WERI-Rb-1 (cell line): Measurements from ENCODE around the gene DNAJA2.

Experiments
- DNase-seq: peaks from one replicate; pipeline ENCODE4 v3.0.0-alpha.2; 2020
- H3K27ac ChIP-seq: fragments of 250-450 bp; sonication (Bioruptor Pico); 2 replicates; pipeline ENCODE4 v1.5.1; 2020; ENCODE audit warnings: mild to moderate bottlenecking, moderate library complexity
- H3K27me3 ChIP-seq: fragments of 250-450 bp; sonication (Bioruptor Pico); 2 replicates; pipeline ENCODE4 v1.5.1; 2021; ENCODE audit warnings: mild to moderate bottlenecking, low read depth, moderate library complexity; ENCODE audit not compliant: insufficient read depth, severe bottlenecking
- H3K36me3 ChIP-seq: fragments of 250-450 bp; sonication (Bioruptor Pico); 2 replicates; pipeline ENCODE4 v1.5.1; 2020; ENCODE audit warnings: mild to moderate bottlenecking, moderate library complexity
- H3K4me3 ChIP-seq: 2 replicates; pipeline ENCODE4 v1.5.1; 2011; ENCODE audit warnings: low read depth, mild to moderate bottlenecking, control low read depth, low read length
- H3K9me3 ChIP-seq: fragments of 250-450 bp; sonication (Bioruptor Pico); 2 replicates; pipeline ENCODE4 v1.5.1; 2021; ENCODE audit warnings: mild to moderate bottlenecking, moderate library complexity; ENCODE audit not compliant: severe bottlenecking
- TF ChIP-seq, protein P1 (sequence below): IDR thresholded peaks from 2 replicates; pipeline ENCODE4 v1.5.1; 2011; ENCODE audit warnings: low read depth, mild to moderate bottlenecking, control low read depth, inconsistent platforms, low read length

The DNAJA2 gene

DNA sequence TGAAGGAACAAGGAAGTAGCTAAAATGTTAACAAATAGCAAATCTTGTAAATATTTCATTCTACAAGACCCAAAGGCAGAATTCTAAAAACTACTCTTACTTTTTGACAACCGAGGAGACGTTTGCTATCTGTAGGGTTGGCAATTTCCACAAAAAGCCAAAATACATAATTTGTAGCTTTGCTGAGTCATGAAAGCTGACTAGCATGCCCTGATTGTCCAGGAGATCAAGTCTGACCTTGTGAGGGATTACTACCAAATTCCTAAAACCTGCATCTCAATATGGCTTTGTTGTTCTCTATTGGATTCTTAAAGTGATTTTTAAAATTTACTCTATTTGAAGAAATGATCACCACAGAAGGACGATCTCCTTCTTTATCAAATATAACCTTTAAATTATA lies 10.8 kb downstream of the DNAJA2 start:
- Histone ChIP-seq H3K27ac (no peak overlapping the region), H3K9me3 (no peaks in the 10 kb centered on the region), H3K4me3 (no peak overlapping the region), H3K27me3 (no peaks in the 10 kb centered on the region), H3K36me3 (peaks cover 93% of the 10 kb centered on the region)
- DNase-seq: no peak
- TF ChIP-seq, protein P1, sequence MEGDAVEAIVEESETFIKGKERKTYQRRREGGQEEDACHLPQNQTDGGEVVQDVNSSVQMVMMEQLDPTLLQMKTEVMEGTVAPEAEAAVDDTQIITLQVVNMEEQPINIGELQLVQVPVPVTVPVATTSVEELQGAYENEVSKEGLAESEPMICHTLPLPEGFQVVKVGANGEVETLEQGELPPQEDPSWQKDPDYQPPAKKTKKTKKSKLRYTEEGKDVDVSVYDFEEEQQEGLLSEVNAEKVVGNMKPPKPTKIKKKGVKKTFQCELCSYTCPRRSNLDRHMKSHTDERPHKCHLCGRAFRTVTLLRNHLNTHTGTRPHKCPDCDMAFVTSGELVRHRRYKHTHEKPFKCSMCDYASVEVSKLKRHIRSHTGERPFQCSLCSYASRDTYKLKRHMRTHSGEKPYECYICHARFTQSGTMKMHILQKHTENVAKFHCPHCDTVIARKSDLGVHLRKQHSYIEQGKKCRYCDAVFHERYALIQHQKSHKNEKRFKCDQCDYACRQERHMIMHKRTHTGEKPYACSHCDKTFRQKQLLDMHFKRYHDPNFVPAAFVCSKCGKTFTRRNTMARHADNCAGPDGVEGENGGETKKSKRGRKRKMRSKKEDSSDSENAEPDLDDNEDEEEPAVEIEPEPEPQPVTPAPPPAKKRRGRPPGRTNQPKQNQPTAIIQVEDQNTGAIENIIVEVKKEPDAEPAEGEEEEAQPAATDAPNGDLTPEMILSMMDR: no peak

DNA sequence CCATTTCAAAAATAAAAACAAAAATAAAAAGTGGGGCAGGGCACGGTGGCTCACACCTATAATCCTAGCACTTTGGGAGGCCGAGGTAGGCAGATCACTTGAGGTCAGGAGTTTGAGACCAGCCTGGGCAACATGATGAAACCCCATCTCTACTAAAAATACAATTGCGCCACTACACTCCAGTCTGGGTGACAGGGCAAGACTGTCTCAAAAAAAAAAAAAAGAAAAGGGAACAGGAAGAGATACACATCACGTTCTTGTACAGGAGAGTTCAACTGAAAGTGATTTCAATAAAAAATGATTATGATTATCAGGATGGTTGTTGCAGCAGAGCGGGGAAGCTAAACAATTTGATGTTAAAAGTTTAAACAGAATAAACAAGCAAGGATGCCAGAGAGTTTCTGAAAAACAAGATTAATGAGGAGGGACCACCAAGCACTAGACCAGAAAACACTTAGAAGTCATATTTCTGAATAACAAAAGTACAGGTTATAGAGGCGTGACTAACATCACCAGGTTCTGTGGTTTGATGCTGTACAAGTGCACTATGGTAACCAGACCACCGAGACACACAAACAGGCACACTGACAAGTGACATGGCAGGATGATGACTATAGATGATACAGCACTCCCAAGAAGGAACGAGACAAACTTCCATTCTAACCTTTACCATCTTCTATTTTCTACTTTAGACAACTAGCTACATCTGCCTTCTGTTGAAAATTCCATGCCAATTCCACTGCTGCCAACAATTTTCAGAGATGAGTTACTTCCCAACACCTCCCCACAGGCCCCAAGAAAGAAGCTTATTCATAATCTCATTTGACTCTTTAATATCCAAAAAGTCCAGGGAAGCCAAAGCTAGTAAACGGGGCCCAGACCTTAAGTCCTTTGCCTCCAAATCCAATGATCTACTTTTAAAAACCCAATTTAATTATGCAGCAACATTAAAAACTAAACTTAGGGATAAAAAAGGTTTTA lies 11.8 kb downstream of the DNAJA2 start:
- Histone ChIP-seq H3K36me3 (peaks cover 92% of the 10 kb centered on the region), H3K27ac (no peak overlapping the region), H3K4me3 (no peak overlapping the region), H3K9me3 (no peaks in the 10 kb centered on the region), H3K27me3 (no peaks in the 10 kb centered on the region)
- TF ChIP-seq, protein P1: no peak
- DNase-seq: no peak

DNA sequence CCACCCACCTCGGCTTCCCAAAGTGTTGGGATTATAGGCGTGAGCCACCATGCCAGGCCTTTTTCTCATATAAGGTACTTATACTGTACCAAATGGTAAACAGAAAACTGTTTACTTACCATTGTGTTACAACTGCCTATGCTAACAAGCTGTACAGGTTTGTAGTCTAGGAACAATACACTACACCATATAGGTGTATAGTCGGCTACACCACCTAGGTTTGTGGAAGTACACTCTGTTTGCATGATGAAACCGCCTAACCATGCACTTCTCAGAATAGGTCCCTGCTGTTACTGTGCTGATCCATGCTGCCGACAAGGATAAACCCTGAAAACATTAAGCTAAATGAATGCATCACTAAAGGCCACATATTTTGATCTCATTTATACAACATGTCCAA lies 18.9 kb downstream of the DNAJA2 start:
- H3K4me3 ChIP-seq: no peak overlapping the region
- H3K27me3 ChIP-seq: no peaks in the 10 kb centered on the region
- no peaks in the 10 kb centered on the region for H3K9me3 ChIP-seq
- TF ChIP-seq, protein P1: no peak
- DNase-seq: no peak
- H3K27ac ChIP-seq: no peak overlapping the region
- peaks cover 45% of the 10 kb centered on the region for H3K36me3 ChIP-seq

DNA sequence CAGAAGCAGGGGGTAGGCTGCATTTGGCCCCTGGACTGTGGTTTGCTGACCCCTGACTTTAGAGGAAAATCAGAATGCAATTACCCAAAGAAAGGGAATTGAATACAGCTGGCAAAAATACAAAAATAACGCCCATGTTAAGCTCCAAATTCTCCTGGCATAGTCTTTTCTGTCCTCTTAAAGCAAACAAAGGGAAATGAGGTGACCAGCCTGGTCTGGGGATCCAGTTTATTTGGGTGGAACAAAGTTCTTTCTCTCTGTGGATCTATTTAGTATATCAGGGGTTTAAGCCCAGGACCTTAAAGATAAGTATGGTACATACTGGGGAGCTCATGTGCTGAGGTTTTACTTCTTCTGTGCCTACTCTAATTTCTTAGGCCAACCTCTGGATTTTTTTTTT lies 23.5 kb downstream of the DNAJA2 start:
- Histone ChIP-seq H3K36me3 (peaks cover 9% of the 10 kb centered on the region), H3K4me3 (no peak overlapping the region), H3K27ac (no peak overlapping the region), H3K9me3 (no peaks in the 10 kb centered on the region), H3K27me3 (no peaks in the 10 kb centered on the region)
- DNase-seq: no peak
- TF ChIP-seq, protein P1: no peak

DNA sequence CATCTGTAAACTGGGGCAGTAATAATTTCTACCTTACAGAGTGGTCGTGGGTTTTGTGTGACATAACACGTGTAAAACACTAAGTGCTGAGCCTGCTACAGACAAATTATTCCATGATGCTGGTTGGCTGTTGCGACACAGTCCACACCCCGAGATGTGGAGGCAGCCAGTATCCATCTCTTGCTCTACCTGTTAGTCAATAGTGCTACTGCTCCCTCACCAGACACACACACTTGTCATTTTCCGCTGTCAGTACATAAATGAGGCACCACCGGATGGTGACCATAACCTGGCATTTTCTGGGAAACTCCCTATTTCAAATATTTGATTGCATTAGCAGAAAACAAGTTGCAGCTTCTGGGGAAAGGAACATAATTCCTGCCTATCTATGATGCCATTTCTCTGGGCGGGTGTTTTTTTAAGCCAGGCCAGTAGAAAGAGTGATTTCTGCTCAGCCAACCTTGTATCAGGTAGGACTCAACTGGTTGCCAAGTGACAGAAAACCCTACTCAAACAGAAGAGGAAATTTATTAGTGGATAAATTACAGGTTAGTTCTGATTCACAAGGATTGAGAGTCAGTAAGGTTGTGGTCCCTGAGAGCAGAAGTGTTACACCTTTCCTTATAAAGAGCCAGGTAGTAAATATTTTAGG lies 24.1 kb downstream of the DNAJA2 start:
- Histone ChIP-seq H3K27ac (no peak overlapping the region), H3K36me3 (peaks cover 2% of the 10 kb centered on the region), H3K9me3 (no peaks in the 10 kb centered on the region), H3K4me3 (no peak overlapping the region), H3K27me3 (no peaks in the 10 kb centered on the region)
- TF ChIP-seq, protein P1: no peak
- no peak for DNase-seq
